ENCODE measurements around the gene HERC2.
"Not testable (repeated sequence)": the region's sequence is repeated elsewhere in the genome, so short reads cannot be mapped to it uniquely, and the experiment has no call there.

The HERC2 gene

GRCh38 chr15:28322129-28322588 lies at the start of gene HERC2:
Gene HERC2 (minus strand): TSS chr15:28322179. CDS start chr15:28321433, 746 bp downstream.
- DNase-seq: not testable (repeated sequence)

GRCh38 chr15:28365502-28365901 lies 43.5 kb upstream of the HERC2 start:
- DNase-seq: not testable (repeated sequence)

GRCh38 chr15:28357984-28358383 lies 36.0 kb upstream of the HERC2 start, which contains the start of gene GOLGA6L24:
Gene GOLGA6L24 (minus strand): TSS chr15:28358084. CDS start chr15:28358023, 61 bp downstream.
- not testable (repeated sequence) for DNase-seq

- not testable (repeated sequence) for DNase-seq
Measured at GRCh38 chr15:28321358-28322078, 461 bp downstream of the HERC2 start.

- DNase-seq: not testable (repeated sequence)
Measured at GRCh38 chr15:28319725-28320124, 2.3 kb downstream of the HERC2 start.

- not testable (repeated sequence) for DNase-seq
Measured at GRCh38 chr15:28318828-28319227, 3.2 kb downstream of the HERC2 start.

- not testable (repeated sequence) for DNase-seq
Measured at GRCh38 chr15:28318122-28318521, 3.9 kb downstream of the HERC2 start.

GRCh38 chr15:28316958-28317357 lies 5.0 kb downstream of the HERC2 start:
- not testable (repeated sequence) for DNase-seq

GRCh38 chr15:28310454-28310853 lies 11.5 kb downstream of the HERC2 start:
- DNase-seq: not testable (repeated sequence)

GRCh38 chr15:28308718-28309117 lies 13.3 kb downstream of the HERC2 start:
- DNase-seq: not testable (repeated sequence)

- DNase-seq: not testable (repeated sequence)
Measured at GRCh38 chr15:28305700-28306099, 16.3 kb downstream of the HERC2 start.

GRCh38 chr15:28297434-28297833 lies 24.5 kb downstream of the HERC2 start:
- not testable (repeated sequence) for DNase-seq

GRCh38 chr15:28296814-28297213 lies 25.2 kb downstream of the HERC2 start:
- DNase-seq: not testable (repeated sequence)

GRCh38 chr15:28295009-28295563 lies 26.9 kb downstream of the HERC2 start:
- DNase-seq: not testable (repeated sequence)

- DNase-seq: not testable (repeated sequence)
Measured at GRCh38 chr15:28294560-28294959, 27.4 kb downstream of the HERC2 start.

GRCh38 chr15:28289694-28290463 lies 32.1 kb downstream of the HERC2 start:
- no peak for DNase-seq

GRCh38 chr15:28288830-28289693 lies 32.9 kb downstream of the HERC2 start:
- not testable (repeated sequence) for DNase-seq

- DNase-seq: not testable (repeated sequence)
Measured at GRCh38 chr15:28286659-28287058, 35.3 kb downstream of the HERC2 start.

GRCh38 chr15:28286031-28286430 lies 35.9 kb downstream of the HERC2 start:
- no peak for DNase-seq

GRCh38 chr15:28281876-28282275 lies 40.1 kb downstream of the HERC2 start:
- DNase-seq: no peak

GRCh38 chr15:28274635-28275034 lies 47.3 kb downstream of the HERC2 start:
- no peak for DNase-seq
